ENCODE results near the gene TRIM51G.
"Not testable (repeated sequence)": the region's sequence is repeated elsewhere in the genome, so short reads cannot be mapped to it uniquely, and the experiment has no call there.

TRIM51G gene, protein sequence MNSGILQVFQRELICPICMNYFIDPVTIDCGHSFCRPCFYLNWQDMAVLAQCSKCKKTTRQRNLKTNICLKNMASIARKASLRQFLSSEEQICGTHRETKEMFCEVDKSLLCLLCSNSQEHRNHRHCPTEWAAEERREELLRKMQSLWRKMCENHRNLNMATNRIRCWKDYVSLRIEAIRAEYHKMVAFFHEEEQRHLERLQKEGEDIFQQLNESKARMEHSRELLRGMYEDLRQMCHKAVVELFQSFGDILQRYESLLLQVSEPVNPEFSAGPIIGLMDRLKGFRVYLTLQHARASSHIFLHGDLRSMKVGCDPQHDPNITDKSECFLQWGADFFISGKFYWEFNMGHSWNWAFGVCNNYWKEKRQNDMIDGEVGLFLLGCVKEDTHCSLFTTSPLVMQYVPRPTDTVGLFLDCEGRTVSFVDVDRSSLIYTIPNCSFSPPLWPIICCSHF

DNA sequence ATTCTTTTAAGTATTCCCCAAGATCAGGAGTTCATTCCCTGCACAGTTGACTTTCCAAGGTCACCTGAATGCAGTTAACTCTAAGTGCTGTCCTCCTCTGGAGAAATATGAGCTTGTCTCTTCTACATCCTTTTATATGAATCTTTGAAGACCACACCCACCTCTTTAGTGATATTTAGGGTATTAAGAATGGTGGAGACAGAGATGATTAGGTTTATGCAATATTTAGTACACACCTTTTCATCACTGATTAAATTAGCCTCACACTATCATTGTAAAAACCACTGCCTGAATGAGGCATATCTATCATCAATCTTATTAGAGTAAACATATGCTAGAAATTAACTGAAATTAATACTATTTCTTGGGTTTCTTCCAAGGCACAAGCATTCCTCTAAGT lies at the start of gene TRIM51G:
Gene TRIM51G, minus strand, starts transcription at position 101 of the 400 bp plus-strand sequence. CDS start 2,190 bp downstream, outside the sequence.
- not testable (repeated sequence) for DNase-seq

DNA sequence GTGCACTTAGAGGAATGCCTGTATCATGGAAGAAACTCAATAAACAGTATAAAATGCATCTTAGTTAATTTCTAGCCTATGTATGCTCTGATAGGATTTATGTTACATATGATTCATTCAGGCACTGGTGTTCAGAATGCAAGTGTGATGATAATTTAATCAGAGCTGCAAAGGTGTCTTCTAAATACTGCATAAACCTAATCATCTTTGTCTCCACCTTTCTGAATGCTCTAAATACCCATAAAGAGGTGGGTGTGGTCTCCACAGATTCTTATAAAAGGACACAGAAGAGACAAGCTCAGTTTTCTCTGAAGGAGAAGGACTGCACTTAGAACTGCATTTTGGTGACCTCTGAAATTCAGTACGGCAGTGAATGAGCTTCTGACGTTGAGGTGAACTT lies 44.8 kb upstream of the TRIM51G start, which contains the start of gene TRIM49B:
Gene TRIM49B, plus strand, starts transcription at position 301 of the 400 bp plus-strand sequence. CDS start 2,777 bp downstream, outside the sequence.
- DNase-seq: not testable (repeated sequence)

DNA sequence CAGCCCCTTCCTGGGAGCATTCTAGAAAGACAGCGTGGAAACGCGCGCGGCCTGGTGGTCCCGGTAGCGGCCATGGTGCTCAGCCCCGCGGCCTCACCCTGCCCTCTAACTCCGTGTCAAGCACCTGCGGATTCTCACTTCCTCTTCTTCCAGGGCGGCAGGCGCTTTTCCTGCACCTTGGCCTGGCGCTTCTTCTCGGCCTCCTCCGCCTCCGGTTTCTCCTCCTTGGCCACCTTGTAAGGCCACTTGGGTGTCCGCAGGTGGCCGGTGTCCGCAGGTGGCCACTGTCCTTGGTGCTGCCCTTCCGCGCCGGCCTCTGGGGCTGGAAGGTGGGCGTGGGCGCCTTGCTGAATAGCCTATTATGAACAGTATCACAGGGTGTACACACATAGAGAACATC lies 15.1 kb downstream of the TRIM51G start:
- DNase-seq: not testable (repeated sequence)

DNA sequence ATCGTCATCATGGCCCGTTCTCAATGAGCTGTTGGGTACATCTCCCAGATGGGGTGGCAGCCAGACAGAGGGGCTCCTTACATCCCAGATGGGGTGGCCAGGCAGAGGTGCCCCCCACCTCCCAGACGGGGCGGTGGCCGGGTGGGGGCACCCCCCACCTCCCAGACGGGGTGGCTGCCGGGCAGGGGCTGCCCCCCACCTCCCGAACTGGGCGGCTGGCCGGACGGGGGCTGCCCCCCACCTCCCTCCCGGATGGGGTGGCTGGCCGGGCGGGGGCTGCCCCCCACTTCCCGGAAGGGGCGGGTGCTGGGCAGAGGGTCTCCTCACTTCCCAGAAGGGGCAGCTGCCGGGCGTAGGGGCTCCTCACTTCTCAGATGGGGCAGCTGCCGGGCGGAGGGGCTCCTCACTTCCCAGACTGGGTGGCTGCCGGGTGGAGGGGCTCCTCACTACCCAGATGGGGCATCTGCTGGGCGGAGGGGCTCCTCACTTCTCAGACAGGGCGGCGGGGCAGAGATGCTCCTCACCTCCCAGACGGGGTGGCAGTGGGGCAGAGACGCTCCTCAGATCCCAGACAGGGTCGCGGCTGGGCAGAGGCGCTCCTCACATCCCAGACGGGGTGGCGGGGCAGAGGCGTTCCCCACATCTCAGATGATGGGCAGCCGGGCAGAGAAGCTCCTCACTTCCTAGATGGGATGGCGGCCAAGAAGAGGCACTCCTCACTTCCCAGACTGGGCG lies 28.2 kb downstream of the TRIM51G start:
- DNase-seq: not testable (repeated sequence)

DNA sequence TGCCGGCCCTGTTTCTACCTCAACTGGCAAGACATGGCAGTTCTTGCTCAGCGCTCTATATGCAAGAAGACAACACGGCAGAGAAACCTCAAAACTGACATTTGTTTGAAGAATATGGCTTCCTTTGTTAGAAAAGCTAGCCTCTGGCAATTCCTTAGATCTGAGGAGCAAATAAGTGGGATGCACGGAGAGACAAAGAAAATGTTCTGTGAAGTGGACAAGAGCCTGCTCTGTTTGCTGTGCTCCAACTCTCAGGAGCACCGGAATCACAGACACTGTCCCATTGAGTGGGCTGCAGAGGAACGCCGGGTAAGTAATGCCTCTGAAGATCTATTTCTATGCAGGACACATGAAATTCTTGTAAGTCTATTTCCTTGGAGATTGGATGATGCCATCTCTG lies 37.9 kb downstream of the TRIM51G start:
- DNase-seq: not testable (repeated sequence)
